GM12878 (cell line): ENCODE data around the gene CHPF2. TPM values are rescaled to one million over a fixed set of nuclear protein-coding genes. Genes with fewer than 3 reads are reported as not detected.

Source experiments
- ATAC-seq: fragments of 200-7000 bp; cut with Tn5 transposase; 3 replicates; pipeline ENCODE4 v1.9.1; 2020; ENCODE audit warnings: mild to moderate bottlenecking, moderate library complexity
- BruUV-seq: library from RNA; stranded (reverse); fragments of 400-500 nt; replicated peaks from 2 replicates; lab custom pipeline; 2021; lab: Mats Ljungman, UMichigan
- CTCF ChIA-PET: fragments of 300-600 bp; sonication (Branson Sonifier 250); formaldehyde crosslinking; extraction: SDS; loops from one replicate; lab custom pipeline; 2021; ENCODE audit warnings: inconsistent platforms; lab: Yijun Ruan, JAX
- POLR2A ChIA-PET: fragments of 350-600 bp; formaldehyde crosslinking; extraction: SDS; loops from one replicate; lab custom pipeline; 2021; ENCODE audit warnings: inconsistent platforms; lab: Charles Lee
- RAD21 ChIA-PET: fragments of 300-600 bp; sonication (Branson Sonifier 250); formaldehyde crosslinking; loops from one replicate; lab custom pipeline; 2023; ENCODE audit warnings: antibody characterized with exemption; ENCODE audit not compliant: unreplicated experiment; lab: Charles Lee
- SMC1A ChIA-PET: fragments of 300-600 bp; sonication (Branson Sonifier 250); formaldehyde crosslinking; loops from one replicate; lab custom pipeline; 2023; ENCODE audit not compliant: unreplicated experiment, uncharacterized antibody; lab: Charles Lee
- DNase-seq: peaks from one replicate; pipeline ENCODE4 v3.0.0-alpha.2; 2011; ENCODE audit warnings: low read depth, low spot score
- FAIRE-seq: peaks from 3 replicates; lab custom pipeline; 2011; peaks lifted over from hg19 to GRCh38; lab: Jason Lieb, UNC
- H2AFZ ChIP-seq: 2 replicates; pipeline ENCODE4 v1.6.0; 2011; ENCODE audit warnings: low read depth, low read length, control low read depth; ENCODE audit not compliant: control insufficient read depth
- H3K27ac ChIP-seq: 2 replicates; pipeline ENCODE4 v1.5.1; 2011; ENCODE audit warnings: control low read depth; ENCODE audit not compliant: control insufficient read depth, insufficient read depth
- H3K27me3 ChIP-seq, 2 experiments: replicated peaks in 1 of 2; 2 replicates each; pipeline versions ENCODE4 v1.6.0 to v1.6.1; 2011; ENCODE audit warnings: low read length in 1 of 2; ENCODE audit not compliant: control insufficient read depth in 2 of 2, insufficient read depth in 2 of 2
- H3K36me3 ChIP-seq, 2 experiments: 2 replicates each; pipeline ENCODE4 v1.5.1; 2011; ENCODE audit warnings: low read length in 1 of 2; ENCODE audit not compliant: control insufficient read depth in 2 of 2, insufficient read depth in 2 of 2
- H3K4me1 ChIP-seq: 2 replicates; pipeline ENCODE4 v1.6.1; 2011; ENCODE audit warnings: mild to moderate bottlenecking, low read length, moderate library complexity, mixed read lengths; ENCODE audit not compliant: control insufficient read depth, insufficient read depth
- H3K4me2 ChIP-seq: 2 replicates; pipeline ENCODE4 v1.6.0; 2011; ENCODE audit warnings: control low read depth; ENCODE audit not compliant: control insufficient read depth, insufficient read depth
- H3K4me3 ChIP-seq: fragments of 200-600 bp; sonication (generic); 2 replicates; pipeline ENCODE4 v1.5.1; 2016
- H3K79me2 ChIP-seq: 2 replicates; pipeline ENCODE4 v1.6.0; 2011; ENCODE audit warnings: low read length; ENCODE audit not compliant: control insufficient read depth, insufficient read depth
- H3K9ac ChIP-seq: 2 replicates; pipeline ENCODE4 v1.8.0; 2011; ENCODE audit warnings: low read length, control low read depth, mixed read lengths; ENCODE audit not compliant: control insufficient read depth, insufficient read depth
- H3K9me3 ChIP-seq: replicated peaks from 3 replicates; pipeline ENCODE4 v1.5.1; 2011; ENCODE audit warnings: mild to moderate bottlenecking, low read length; ENCODE audit not compliant: control insufficient read depth, insufficient read depth
- H4K20me1 ChIP-seq: 2 replicates; pipeline ENCODE4 v1.6.0; 2011; ENCODE audit not compliant: control insufficient read depth, insufficient read depth
- BMI1 ChIP-seq: fragments of 450-650 bp; IDR thresholded peaks from 2 replicates; pipeline ENCODE4 v1.6.1; 2016; ENCODE audit warnings: mild to moderate bottlenecking, moderate library complexity, borderline replicate concordance
- CHD4 ChIP-seq: fragments of 200-600 bp; sonication (generic); IDR thresholded peaks from 2 replicates; pipeline ENCODE4 v1.6.1; 2016; ENCODE audit warnings: mild to moderate bottlenecking
- ELK1 ChIP-seq: IDR thresholded peaks from 2 replicates; pipeline ENCODE4 v1.6.1; 2012; ENCODE audit warnings: low read depth, low read length, improper control_type of control experiment
- POLR2AphosphoS2 ChIP-seq: IDR thresholded peaks from 2 replicates; pipeline ENCODE4 v1.6.1; 2011; ENCODE audit warnings: low read depth, mild to moderate bottlenecking, low read length, improper control_type of control experiment, moderate library complexity
- RBBP5 ChIP-seq: fragments of 200-600 bp; sonication (generic); conservative IDR thresholded peaks from 2 replicates; pipeline ENCODE4 v1.6.1; 2016
- SMAD5 ChIP-seq: IDR thresholded peaks from 2 replicates; pipeline ENCODE4 v1.6.1; 2016; ENCODE audit warnings: antibody characterized with exemption, low read depth
- WRNIP1 ChIP-seq: IDR thresholded peaks from 2 replicates; pipeline ENCODE4 v1.6.1; 2011; ENCODE audit warnings: low read depth, low read length, improper control_type of control experiment, borderline replicate concordance
- ZNF217 ChIP-seq: fragments of 450-650 bp; IDR thresholded peaks from 2 replicates; pipeline ENCODE4 v1.6.1; 2017; ENCODE audit warnings: antibody characterized with exemption, mild to moderate bottlenecking
- ZNF384 ChIP-seq: IDR thresholded peaks from 2 replicates; pipeline ENCODE4 v1.6.1; 2012; ENCODE audit warnings: low read depth, mild to moderate bottlenecking, low read length, improper control_type of control experiment, borderline replicate concordance
- WGBS: methylation state at CpG from one replicate; pipeline ENCODE4 v1.1.6; 2016; ENCODE audit warnings: low lambda C conversion rate; ENCODE audit not compliant: insufficient replicate concordance, insufficient coverage; ENCODE audit errors: missing lambda C conversion rate; 5-methylcytosine and 5-hydroxymethylcytosine counted together
- in situ Hi-C: fragments of 300-500 bp; cut with MboI; formaldehyde crosslinking; loops from 9 replicates; pipeline ENCODE4 v1.14.3; 2018; ENCODE audit warnings: mixed read lengths
- intact Hi-C: fragments of 100-400 bp; cut with micrococcal nuclease; formaldehyde crosslinking; loops from one replicate; pipeline ENCODE4 v1.14.2; 2022; ENCODE audit not compliant: unreplicated experiment
- polyA plus RNA-seq, 11 experiments: library from polyadenylated mRNA; depleted of rRNA in 4 of 11; unstranded in 6 of 11; stranded (reverse) in 5 of 11; fragments of >200 nt; fragmentation: Nextera tagmentation in 4 of 11; fragmentation: Illumina TruSeq in 1 of 11; extraction: Ambion mirVana in 4 of 11; extraction: Trizol in 1 of 11; gene quantifications; 1 replicate in 1 of 11; 2 replicates in 10 of 11; pipeline versions ENCODE4 v1.2.1 to v1.2.3, GENCODE V29; 2011 to 2016; ENCODE audit warnings: inconsistent platforms in 2 of 11, missing spikeins in 2 of 11, low read depth in 1 of 11
- total RNA-seq, 4 experiments: library from RNA; depleted of rRNA in 3 of 4; stranded (reverse); fragments of >200 nt in 3 of 4; fragmentation: Illumina TruSeq in 1 of 4; extraction: Trizol in 1 of 4; gene quantifications; 2 replicates each; pipeline versions ENCODE4 v1.2.1 to v1.2.3, GENCODE V29; 2013 to 2021

CHPF2 gene
- total and polyA plus RNA-seq, 10 of the 15 experiments (the other 5 are each of a cell fraction or from before 2014, with no cell fraction given) = 0.23 to 33.1 (median 11.5) TPM

GRCh38 chr7:151185762-151186639, 46.3 kb upstream of the CHPF2 start:
- DNase-seq (no peak), FAIRE-seq (no peak), ATAC-seq (no peak)
- RAD21 ChIA-PET = no interaction called here
- Histone ChIP-seq H3K4me1 (peaks cover 7% of the 10 kb centered on the region), H3K4me2 (no peak overlapping the region), H3K9ac (no peak overlapping the region), H3K9me3 (no peaks in the 10 kb centered on the region), H3K36me3 (no peaks in the 10 kb centered on the region), H3K4me3 (no peak overlapping the region), H3K27me3 (peaks cover 0 to 3% of the 10 kb centered on the region in 2 experiments; a peak in 1 of 4 replicates), H4K20me1 (no peaks in the 10 kb centered on the region; the same call in 1 of the 2 replicates), H3K27ac (no peak overlapping the region), H3K79me2 (no peaks in the 10 kb centered on the region), H2AFZ (no peak overlapping the region)
- POLR2A ChIA-PET = no interaction called here
- in situ Hi-C loops = no loop called here
- intact Hi-C loops = no loop called here
- SMC1A ChIA-PET = no interaction called here
- BruUV-seq = no TSS peak
- WGBS = 47% methylated on average over 15 of the region's 16 CpGs
- CTCF ChIA-PET = no interaction called here
- TF ChIP-seq BMI1 (no peak), ELK1 (no peak), CHD4 (no peak), ZNF384 (no peak), SMAD5 (no peak), RBBP5 (no peak), POLR2AphosphoS2 (no peak), ZNF217 (no peak), WRNIP1 (no peak)
